HepG2 (cell line): ENCODE data around the gene NRG2. TPM values are rescaled to one million over a fixed set of nuclear protein-coding genes. Genes with fewer than 3 reads are reported as not detected.

Experiments
- ATAC-seq: fragments of 200-7000 bp; cut with Tn5 transposase; 3 replicates; pipeline ENCODE4 v1.9.1; 2020; ENCODE audit warnings: mild to moderate bottlenecking, moderate library complexity
- BruUV-seq: library from RNA; stranded (reverse); fragments of 400-500 nt; replicated peaks from 2 replicates; lab custom pipeline; 2021; lab: Mats Ljungman, UMichigan
- CTCF ChIA-PET: fragments of 300-600 bp; formaldehyde crosslinking; extraction: SDS; loops from one replicate; lab custom pipeline; 2021; ENCODE audit warnings: low total read pairs, inconsistent platforms, low intra/inter-chr PET ratio; lab: Yijun Ruan, JAX
- POLR2A ChIA-PET: fragments of 350-600 bp; sonication (Branson Sonifier 250); formaldehyde crosslinking; loops from one replicate; lab custom pipeline; 2020; ENCODE audit warnings: antibody characterized with exemption, inconsistent platforms; lab: Yijun Ruan, JAX
- DNase-seq: peaks from one replicate; pipeline ENCODE4 v3.0.0-alpha.2; 2015; ENCODE audit warnings: low spot score
- FAIRE-seq: peaks from 3 replicates; lab custom pipeline; 2011; peaks lifted over from hg19 to GRCh38; lab: Jason Lieb, UNC
- H2AFZ ChIP-seq: one replicate; pipeline ENCODE4 v1.6.1; 2011; ENCODE audit warnings: low read length, inconsistent platforms
- H3K27ac ChIP-seq: fragments of 300-600 bp; 3 replicates; pipeline ENCODE4 v1.8.0; 2011; ENCODE audit warnings: mixed run types, mild to moderate bottlenecking, mixed read lengths, low read length, inconsistent platforms; ENCODE audit not compliant: insufficient read depth; ENCODE audit errors: extremely low read length
- H3K27me3 ChIP-seq, 2 experiments: fragments of 200-600 bp in 1 of 2; 2 replicates in 1 of 2; 3 replicates in 1 of 2; pipeline versions ENCODE4 v1.6.0 to v1.8.0; 2011; ENCODE audit warnings: low read length in 2 of 2, mild to moderate bottlenecking in 2 of 2, moderate library complexity in 2 of 2, inconsistent platforms in 1 of 2; ENCODE audit not compliant: insufficient read depth in 2 of 2, control insufficient read depth in 1 of 2
- H3K36me3 ChIP-seq, 2 experiments: fragments of 200-600 bp in 1 of 2; replicated peaks in 1 of 2; 2 replicates in 1 of 2; 3 replicates in 1 of 2; pipeline versions ENCODE4 v1.5.1 to v1.8.0; 2011; ENCODE audit warnings: low read length in 2 of 2, inconsistent platforms in 1 of 2; ENCODE audit not compliant: insufficient read depth in 2 of 2, control insufficient read depth in 1 of 2
- H3K4me1 ChIP-seq: 2 replicates; pipeline ENCODE4 v1.5.1; 2012; ENCODE audit warnings: low read length, inconsistent platforms; ENCODE audit not compliant: insufficient read depth
- H3K4me2 ChIP-seq: 2 replicates; pipeline ENCODE4 v1.6.0; 2011; ENCODE audit warnings: low read depth, low read length, inconsistent platforms
- H3K4me3 ChIP-seq, 3 experiments: fragments of 200-600 bp in 1 of 3; sonication (generic), shearing (Covaris generic) in 1 of 3; replicated peaks in 1 of 3; 2 replicates each; pipeline ENCODE4 v1.5.1; 2011 to 2016; ENCODE audit warnings: low read length in 3 of 3, inconsistent platforms in 2 of 3, low read depth in 2 of 3, mild to moderate bottlenecking in 2 of 3, control low read depth in 1 of 3, mixed read lengths in 1 of 3; ENCODE audit not compliant: insufficient read depth in 1 of 3
- H3K79me2 ChIP-seq: one replicate; pipeline ENCODE4 v1.6.1; 2011; ENCODE audit warnings: low read length, inconsistent platforms; ENCODE audit not compliant: insufficient read depth
- H3K9ac ChIP-seq: 2 replicates; pipeline ENCODE4 v1.6.0; 2011; ENCODE audit warnings: mild to moderate bottlenecking, low read depth, low read length, inconsistent platforms; ENCODE audit not compliant: insufficient read depth
- H3K9me3 ChIP-seq: 2 replicates; pipeline ENCODE4 v1.5.1; 2012; ENCODE audit warnings: mild to moderate bottlenecking, low read length
- H4K20me1 ChIP-seq: 2 replicates; pipeline ENCODE4 v1.6.0; 2011; ENCODE audit warnings: inconsistent platforms, mild to moderate bottlenecking, low read length, moderate library complexity; ENCODE audit not compliant: insufficient read depth
- CCAR2 ChIP-seq: fragments of 200-400 bp; formaldehyde crosslinking; optimal IDR thresholded peaks from 2 replicates; pipeline ENCODE3; 2018; ENCODE audit warnings: low read depth, mild to moderate bottlenecking, low read length, moderate library complexity
- EZH2 ChIP-seq: conservative IDR thresholded peaks from 2 replicates; pipeline ENCODE4 v1.6.1; 2012; ENCODE audit warnings: mild to moderate bottlenecking, low read depth, low read length, moderate library complexity
- FOXA3 ChIP-seq: IDR thresholded peaks from 2 replicates; pipeline ENCODE4 v1.6.1; 2016; ENCODE audit warnings: missing genetic modification reagents, missing compliant biosample characterization
- KDM6A ChIP-seq: IDR thresholded peaks from 2 replicates; pipeline ENCODE4 v1.6.1; 2016; ENCODE audit warnings: low read depth
- PITX1 ChIP-seq: sonication (generic); formaldehyde crosslinking; IDR thresholded peaks from 2 replicates; pipeline ENCODE4 v1.5.1; 2020; ENCODE audit warnings: mild to moderate bottlenecking, missing genetic modification reagents
- ZBTB40 ChIP-seq, 2 experiments: fragments of 450-650 bp in 1 of 2; sonication (generic) in 1 of 2; formaldehyde crosslinking in 1 of 2; IDR thresholded peaks; 2 replicates each; pipeline versions ENCODE4 v1.6.1 to v1.8.0; 2016 to 2022; ENCODE audit warnings: antibody characterized with exemption in 1 of 2, mild to moderate bottlenecking in 1 of 2, missing genetic modification reagents in 1 of 2
- ZNF234 ChIP-seq: sonication (generic); formaldehyde crosslinking; conservative IDR thresholded peaks from 2 replicates; pipeline ENCODE4 v1.5.1; 2020; ENCODE audit warnings: mild to moderate bottlenecking, missing genetic modification reagents
- ZNF607 ChIP-seq: sonication (generic); formaldehyde crosslinking; IDR thresholded peaks from 2 replicates; pipeline ENCODE4 v1.5.1; 2020; ENCODE audit warnings: missing genetic modification reagents, mild to moderate bottlenecking, borderline replicate concordance
- ZNF7 ChIP-seq: IDR thresholded peaks from 2 replicates; pipeline ENCODE4 v1.6.1; 2016; ENCODE audit warnings: missing biosample characterization, missing genetic modification reagents
- in situ Hi-C: cut with HindIII; loops from 2 replicates; pipeline ENCODE4 v1.10.0; 2017; ENCODE audit warnings: low pct_unique_long_range_greater_than_20kb; ENCODE audit not compliant: extremely low pct_ligation_motif_present
- intact Hi-C: fragments of 100-400 bp; cut with micrococcal nuclease; formaldehyde crosslinking; loops from one replicate; pipeline ENCODE4 v1.10.0; 2022; ENCODE audit not compliant: unreplicated experiment
- polyA plus RNA-seq, 8 experiments: library from polyadenylated mRNA; depleted of rRNA in 3 of 8; stranded (reverse) in 7 of 8; unstranded in 1 of 8; fragments of >200 nt; fragmentation: Illumina TruSeq in 4 of 8; extraction: Trizol in 4 of 8; gene quantifications; 2 replicates each; pipeline versions ENCODE4 v1.2.1 to v1.2.3, GENCODE V29; 2011 to 2016; ENCODE audit warnings: low read depth in 4 of 8, missing spikeins in 1 of 8, mixed read lengths in 1 of 8; ENCODE audit not compliant: insufficient read depth in 1 of 8
- total RNA-seq, 5 experiments: library from RNA; depleted of rRNA; stranded (reverse); fragments of >200 nt; fragmentation: Illumina TruSeq; extraction: Trizol; gene quantifications; 2 replicates each; pipeline ENCODE4 v1.2.3, GENCODE V29; 2016; ENCODE audit warnings: low read depth in 1 of 5
- TF ChIP-seq, protein P1 (sequence below): IDR thresholded peaks from 2 replicates; pipeline ENCODE4 v1.6.1; 2018; ENCODE audit warnings: missing genetic modification reagents, mild to moderate bottlenecking, missing compliant biosample characterization
- TF ChIP-seq, protein P2 (sequence below): sonication (generic); formaldehyde crosslinking; IDR thresholded peaks from 2 replicates; pipeline ENCODE4 v1.8.0; 2023; ENCODE audit warnings: mild to moderate bottlenecking, missing genetic modification reagents

NRG2 gene
- total and polyA plus RNA-seq, 2 of the 13 experiments (the other 11 are each of a cell fraction or from before 2014, with no cell fraction given) = not detected

DNA sequence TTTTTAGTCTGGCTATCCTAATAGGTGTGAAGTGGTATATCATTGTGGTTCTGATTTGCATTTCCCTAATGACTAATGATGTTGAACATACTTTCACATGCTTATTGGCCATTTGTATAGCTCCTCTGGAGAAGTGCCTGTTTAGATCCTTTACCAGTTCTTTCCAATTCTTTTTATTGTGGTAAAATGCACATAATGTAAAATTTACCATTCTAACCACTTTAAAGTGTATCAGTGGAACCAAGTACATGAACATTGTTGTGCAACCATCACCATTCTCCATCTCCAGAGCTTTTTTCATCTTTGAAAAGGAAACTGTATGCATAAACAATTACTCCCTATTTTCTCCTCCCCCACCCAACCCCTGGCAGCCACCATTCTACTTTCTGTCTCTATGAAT lies 95.4 kb downstream of the NRG2 start:
- FAIRE-seq (no peak), ATAC-seq (no peak), DNase-seq (no peak)
- no peaks in the 10 kb centered on the region for H4K20me1 ChIP-seq
- no peaks in the 10 kb centered on the region for H3K36me3 ChIP-seq
- H2AFZ ChIP-seq = no peak overlapping the region
- no peak overlapping the region for H3K27ac ChIP-seq
- no peak overlapping the region for H3K4me2 ChIP-seq
- intact Hi-C loops (no loop called here), in situ Hi-C loops (no loop called here)
- CTCF ChIA-PET = no interaction called here
- POLR2A ChIA-PET = no interaction called here
- BruUV-seq = no TSS peak
- H3K4me3 ChIP-seq = no peak overlapping the region
- no peaks in the 10 kb centered on the region for H3K9me3 ChIP-seq
- no peaks in the 10 kb centered on the region for H3K79me2 ChIP-seq
- H3K9ac ChIP-seq = no peak overlapping the region
- H3K27me3 ChIP-seq = peaks cover 0 to 8% of the 10 kb centered on the region in 2 experiments; a peak in 3 of 5 replicates
- H3K4me1 ChIP-seq = no peaks in the 10 kb centered on the region
- TF ChIP-seq FOXA3 (CRISPR knock-in tag) (no peak), KDM6A (CRISPR knock-in tag) (no peak), ZBTB40 (IDR thresholded peaks at IDR 0.05) (no peak), ZBTB40 (CRISPR knock-in tag; IDR thresholded peaks at IDR 0.05) (no peak), ZNF607 (CRISPR knock-in tag) (no peak), CCAR2 (no peak), PITX1 (no peak), EZH2 (no peak), ZNF234 (CRISPR knock-in tag) (no peak), ZNF7 (CRISPR knock-in tag) (no peak)
- TF ChIP-seq, protein P1, sequence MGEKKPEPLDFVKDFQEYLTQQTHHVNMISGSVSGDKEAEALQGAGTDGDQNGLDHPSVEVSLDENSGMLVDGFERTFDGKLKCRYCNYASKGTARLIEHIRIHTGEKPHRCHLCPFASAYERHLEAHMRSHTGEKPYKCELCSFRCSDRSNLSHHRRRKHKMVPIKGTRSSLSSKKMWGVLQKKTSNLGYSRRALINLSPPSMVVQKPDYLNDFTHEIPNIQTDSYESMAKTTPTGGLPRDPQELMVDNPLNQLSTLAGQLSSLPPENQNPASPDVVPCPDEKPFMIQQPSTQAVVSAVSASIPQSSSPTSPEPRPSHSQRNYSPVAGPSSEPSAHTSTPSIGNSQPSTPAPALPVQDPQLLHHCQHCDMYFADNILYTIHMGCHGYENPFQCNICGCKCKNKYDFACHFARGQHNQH (CRISPR knock-in tag) = no peak
- TF ChIP-seq, protein P2, sequence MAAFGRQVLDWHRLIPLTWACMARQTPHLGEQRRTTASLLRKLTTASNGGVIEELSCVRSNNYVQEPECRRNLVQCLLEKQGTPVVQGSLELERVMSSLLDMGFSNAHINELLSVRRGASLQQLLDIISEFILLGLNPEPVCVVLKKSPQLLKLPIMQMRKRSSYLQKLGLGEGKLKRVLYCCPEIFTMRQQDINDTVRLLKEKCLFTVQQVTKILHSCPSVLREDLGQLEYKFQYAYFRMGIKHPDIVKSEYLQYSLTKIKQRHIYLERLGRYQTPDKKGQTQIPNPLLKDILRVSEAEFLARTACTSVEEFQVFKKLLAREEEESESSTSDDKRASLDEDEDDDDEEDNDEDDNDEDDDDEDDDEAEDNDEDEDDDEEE = no peak
